H1 (cell line): ENCODE measurements around the gene SLC36A4. TPM values are rescaled to one million over a fixed set of nuclear protein-coding genes. Genes with fewer than 3 reads are reported as not detected.

Experiments
- CTCF ChIA-PET: fragments of 300-600 bp; sonication (Branson Sonifier 250); formaldehyde crosslinking; loops from one replicate; lab custom pipeline; 2021; ENCODE audit not compliant: partially characterized antibody; lab: Charles Lee
- POLR2A ChIA-PET: fragments of 300-600 bp; sonication (Branson Sonifier 250); formaldehyde crosslinking; loops from one replicate; lab custom pipeline; 2021; ENCODE audit warnings: inconsistent platforms; ENCODE audit not compliant: partially characterized antibody; lab: Charles Lee
- DNase-seq, 2 experiments: peaks; one replicate each; pipeline versions ENCODE4 v3.0.0 to v3.0.0-alpha.2; 2010 to 2022; ENCODE audit warnings: low spot score in 2 of 2, low read depth in 1 of 2, mixed read lengths in 1 of 2
- FAIRE-seq: peaks from 2 replicates; lab custom pipeline; 2011; peaks lifted over from hg19 to GRCh38; lab: Jason Lieb, UNC
- H2AFZ ChIP-seq: 2 replicates; pipeline ENCODE4 v1.8.1; 2012; ENCODE audit warnings: low read length, inconsistent platforms
- H2AK5ac ChIP-seq: 2 replicates; pipeline ENCODE4 v1.6.1; 2013; ENCODE audit warnings: low read depth, low read length
- H2BK120ac ChIP-seq: replicated peaks from 2 replicates; pipeline ENCODE3; 2013; ENCODE audit warnings: low read depth, low read length, inconsistent platforms
- H2BK12ac ChIP-seq: 2 replicates; pipeline ENCODE4 v1.6.1; 2013; ENCODE audit warnings: low read depth, low read length
- H2BK15ac ChIP-seq: 2 replicates; pipeline ENCODE4 v1.6.1; 2013; ENCODE audit warnings: low read length
- H2BK20ac ChIP-seq: 2 replicates; pipeline ENCODE4 v1.6.1; 2013; ENCODE audit warnings: low read length
- H2BK5ac ChIP-seq: 2 replicates; pipeline ENCODE4 v1.6.1; 2013; ENCODE audit warnings: low read depth, low read length
- H3K14ac ChIP-seq: 2 replicates; pipeline ENCODE4 v1.6.1; 2013; ENCODE audit warnings: inconsistent platforms; ENCODE audit not compliant: insufficient read length
- H3K18ac ChIP-seq: 2 replicates; pipeline ENCODE4 v1.6.1; 2013; ENCODE audit warnings: low read length; ENCODE audit errors: extremely low read depth
- H3K23ac ChIP-seq: 2 replicates; pipeline ENCODE4 v1.6.1; 2013; ENCODE audit warnings: inconsistent platforms; ENCODE audit not compliant: insufficient read length
- H3K23me2 ChIP-seq: 2 replicates; pipeline ENCODE4 v1.6.1; 2013; ENCODE audit warnings: low read depth, low read length
- H3K27ac ChIP-seq: 2 replicates; pipeline ENCODE4 v1.6.1; 2011; ENCODE audit warnings: low read depth, low read length, inconsistent platforms
- H3K27me3 ChIP-seq, 4 experiments: replicated peaks in 1 of 4; 1 replicate in 1 of 4; 2 replicates in 3 of 4; pipeline versions ENCODE4 v1.6.1 to v1.8.1; 2011 to 2013; ENCODE audit warnings: low read length in 3 of 4, mild to moderate bottlenecking in 3 of 4, inconsistent platforms in 2 of 4, mixed read lengths in 2 of 4, moderate library complexity in 1 of 4; ENCODE audit not compliant: control insufficient read depth in 3 of 4, insufficient read depth in 3 of 4; ENCODE audit errors: extremely low read depth in 1 of 4
- H3K36me3 ChIP-seq, 4 experiments: 2 replicates each; pipeline versions ENCODE4 v1.6.1 to v1.8.1; 2011 to 2013; ENCODE audit warnings: mild to moderate bottlenecking in 4 of 4, low read length in 3 of 4, moderate library complexity in 2 of 4, control low read depth in 1 of 4, inconsistent platforms in 1 of 4; ENCODE audit not compliant: insufficient read depth in 4 of 4, control insufficient read depth in 2 of 4
- H3K4ac ChIP-seq: replicated peaks from 2 replicates; pipeline ENCODE3; 2013; ENCODE audit warnings: low read length, low read depth, mixed read lengths, inconsistent platforms; ENCODE audit not compliant: insufficient read length
- H3K4me1 ChIP-seq, 4 experiments: replicated peaks in 1 of 4; 1 replicate in 1 of 4; 2 replicates in 3 of 4; pipeline versions ENCODE4 v1.6.1 to v1.8.1; 2011 to 2013; ENCODE audit warnings: low read length in 3 of 4, inconsistent platforms in 2 of 4, mixed read lengths in 1 of 4; ENCODE audit not compliant: insufficient read depth in 4 of 4, control insufficient read depth in 3 of 4
- H3K4me2 ChIP-seq, 2 experiments: 2 replicates each; pipeline versions ENCODE4 v1.6.1 to v1.8.1; 2011 to 2013; ENCODE audit warnings: low read depth in 2 of 2, low read length in 2 of 2, control low read depth in 1 of 2, inconsistent platforms in 1 of 2, mild to moderate bottlenecking in 1 of 2; ENCODE audit not compliant: insufficient read depth in 1 of 2
- H3K4me3 ChIP-seq, 4 experiments: fragments of 200-600, 300-600 bp in 1 of 4; sonication (generic), shearing (Covaris generic), sonication (Bioruptor Twin) in 1 of 4; 2 replicates each; pipeline versions ENCODE4 v1.5.1 to v1.8.1; 2011 to 2016; ENCODE audit warnings: low read length in 4 of 4, low read depth in 3 of 4, control low read depth in 2 of 4, inconsistent platforms in 2 of 4, mild to moderate bottlenecking in 2 of 4, mixed read lengths in 1 of 4, moderate library complexity in 1 of 4; ENCODE audit not compliant: insufficient read depth in 2 of 4; ENCODE audit errors: extremely low read depth in 1 of 4
- H3K56ac ChIP-seq: replicated peaks from 2 replicates; pipeline ENCODE3; 2013; ENCODE audit warnings: low read depth, mild to moderate bottlenecking, mixed read lengths, low read length, inconsistent platforms; ENCODE audit not compliant: insufficient read length
- H3K79me1 ChIP-seq: 2 replicates; pipeline ENCODE4 v1.6.1; 2013; ENCODE audit warnings: low read depth, low read length, control low read depth
- H3K79me2 ChIP-seq, 2 experiments: 2 replicates each; pipeline versions ENCODE4 v1.6.1 to v1.8.1; 2012 to 2013; ENCODE audit warnings: low read length in 2 of 2, mild to moderate bottlenecking in 2 of 2, inconsistent platforms in 1 of 2; ENCODE audit not compliant: insufficient read depth in 2 of 2, control insufficient read depth in 1 of 2
- H3K9ac ChIP-seq, 4 experiments: replicated peaks in 1 of 4; 1 replicate in 1 of 4; 2 replicates in 3 of 4; pipeline versions ENCODE4 v1.6.1 to v1.8.1; 2011 to 2013; ENCODE audit warnings: low read depth in 3 of 4, low read length in 3 of 4, control low read depth in 2 of 4, mild to moderate bottlenecking in 2 of 4, moderate library complexity in 2 of 4, inconsistent platforms in 1 of 4; ENCODE audit errors: extremely low read depth in 1 of 4
- H3K9me3 ChIP-seq, 2 experiments: 2 replicates each; pipeline versions ENCODE4 v1.6.1 to v1.8.1; 2012 to 2013; ENCODE audit warnings: mild to moderate bottlenecking in 2 of 2, moderate library complexity in 2 of 2, control low read depth in 1 of 2, inconsistent platforms in 1 of 2, low read depth in 1 of 2, low read length in 1 of 2, mixed read lengths in 1 of 2; ENCODE audit not compliant: insufficient read depth in 2 of 2
- H4K20me1 ChIP-seq, 2 experiments: replicated peaks in 1 of 2; 2 replicates each; pipeline versions ENCODE3 to v1.8.1; 2011 to 2013; ENCODE audit warnings: inconsistent platforms in 2 of 2, low read length in 2 of 2, mild to moderate bottlenecking in 1 of 2; ENCODE audit not compliant: insufficient read depth in 2 of 2, control insufficient read depth in 1 of 2
- H4K5ac ChIP-seq: 2 replicates; pipeline ENCODE4 v1.6.1; 2013; ENCODE audit warnings: low read length, low read depth, mixed read lengths, inconsistent platforms; ENCODE audit not compliant: insufficient read length
- H4K8ac ChIP-seq: 2 replicates; pipeline ENCODE4 v1.8.0; 2013; ENCODE audit warnings: mild to moderate bottlenecking, moderate library complexity, low read length, inconsistent platforms; ENCODE audit not compliant: insufficient read depth; ENCODE audit errors: extremely low read depth
- H4K91ac ChIP-seq: replicated peaks from 2 replicates; pipeline ENCODE3; 2013; ENCODE audit warnings: low read length, mixed read lengths, inconsistent platforms; ENCODE audit not compliant: insufficient read length
- BACH1 ChIP-seq: IDR thresholded peaks from 2 replicates; pipeline ENCODE4 v1.6.1; 2012; ENCODE audit warnings: low read length, improper control_type of control experiment
- BRCA1 ChIP-seq: IDR thresholded peaks from 2 replicates; pipeline ENCODE4 v1.6.1; 2012; ENCODE audit warnings: low read depth, low read length, improper control_type of control experiment
- NRF1 ChIP-seq: IDR thresholded peaks from 2 replicates; pipeline ENCODE4 v1.6.1; 2011; ENCODE audit warnings: mild to moderate bottlenecking, low read depth, low read length, improper control_type of control experiment
- WGBS, 2 experiments: shearing (Covaris generic) in 1 of 2; methylation state at CpG; one replicate each; pipeline versions ENCODE4 v1.1.6 to v1.1.7; 2013 to 2015; ENCODE audit warnings: low lambda C conversion rate in 2 of 2, mixed read lengths in 2 of 2, inconsistent platforms in 1 of 2, low coverage in 1 of 2, missing lambda C conversion rate in 1 of 2; ENCODE audit not compliant: insufficient replicate concordance in 2 of 2, insufficient coverage in 1 of 2, insufficient read length in 1 of 2; ENCODE audit errors: extremely low coverage in 1 of 2, missing lambda C conversion rate in 1 of 2; 5-methylcytosine and 5-hydroxymethylcytosine counted together
- polyA plus RNA-seq, 7 experiments: library from polyadenylated mRNA; depleted of rRNA in 3 of 7; stranded (reverse) in 5 of 7; unstranded in 2 of 7; fragments of >200 nt in 5 of 7; fragments of 200-250 nt in 2 of 7; gene quantifications; 1 replicate in 5 of 7; 2 replicates in 1 of 7; 4 replicates in 1 of 7; pipeline versions ENCODE4 v1.2.1 to v1.2.3, GENCODE V29; 2011 to 2013; ENCODE audit warnings: missing spikeins in 2 of 7, mixed read lengths in 2 of 7
- small RNA-seq: library from polyadenylated mRNA; stranded (forward); fragments of <200 nt; extraction: miRNeasy Mini kit (QIAGEN cat#:217004); gene quantifications from one replicate; pipeline ENCODE3, GENCODE V24; 2013; ENCODE audit not compliant: insufficient read depth
- total RNA-seq: library from RNA; stranded (reverse); fragmentation: NEBNext Ultra II Directional; extraction: Animal tissue kit (Norgen Biotek cat#: 25700); gene quantifications from 2 replicates; pipeline ENCODE4 v1.2.1, GENCODE V29; 2021

The SLC36A4 gene
- total and polyA plus RNA-seq, 2 of the 8 experiments (the other 6 are each of a cell fraction or from before 2014, with no cell fraction given), result 10.2 to 22.7 TPM

DNA sequence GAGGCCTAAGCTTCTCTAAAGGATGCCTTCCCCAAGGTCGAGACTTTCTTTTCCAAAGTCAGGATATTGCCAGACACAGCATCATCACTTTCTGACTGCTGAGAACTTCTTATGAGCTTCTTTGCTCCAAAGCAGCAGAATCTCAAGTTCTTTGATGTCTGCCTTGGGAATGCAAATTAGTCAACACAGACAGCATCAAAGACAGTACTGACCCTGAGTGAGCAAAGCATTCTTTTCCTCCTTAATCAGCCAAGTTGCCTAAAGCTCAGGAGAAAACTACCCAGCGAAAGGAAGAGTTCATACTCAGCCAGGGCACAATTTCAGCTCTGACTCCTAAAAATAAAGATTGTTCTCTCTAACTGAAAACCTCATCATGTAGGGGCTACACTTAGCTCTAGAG lies 98.0 kb downstream of the SLC36A4 start:
- Histone ChIP-seq H3K9me3 (peaks cover 6 to 7% of the 10 kb centered on the region in 2 experiments; a peak in 3 of 4 replicates), H3K4me3 (no peak overlapping the region), H3K18ac (no peak overlapping the region), H2AFZ (no peak overlapping the region), H3K23ac (no peak overlapping the region), H3K4ac (no peak overlapping the region), H2BK120ac (no peak overlapping the region), H2BK15ac (no peak overlapping the region), H3K79me2 (no peaks in the 10 kb centered on the region), H3K4me1 (peaks cover 0 to 3% (median 1%) of the 10 kb centered on the region in 4 experiments; a peak in 3 of 7 replicates), H2AK5ac (no peak overlapping the region), H3K23me2 (no peaks in the 10 kb centered on the region; the same call in 1 of the 2 replicates), H3K9ac (no peak overlapping the region), H3K27ac (no peak overlapping the region), H3K79me1 (no peaks in the 10 kb centered on the region), H4K5ac (no peak overlapping the region), H3K4me2 (no peak overlapping the region), H3K36me3 (no peaks in the 10 kb centered on the region; a peak in 1 of 8 replicates), H2BK20ac (no peak overlapping the region), H3K14ac (no peak overlapping the region), H3K27me3 (no peaks in the 10 kb centered on the region), H2BK12ac (no peak overlapping the region), H4K20me1 (no peaks in the 10 kb centered on the region), H4K91ac (no peak overlapping the region), H4K8ac (no peak overlapping the region), H2BK5ac (no peak overlapping the region), H3K56ac (no peak overlapping the region)
- FAIRE-seq (no peak), DNase-seq (no peak)
- WGBS, 2 experiments, result 98% methylated on average over 2 of the region's 2 CpGs; no CpG with 5 or more reads in 1 of the 2 experiments
- ChIA-PET CTCF (interaction anchor here (0.5 to 3.0 kb wide), 6 partner anchors 10 to 138 kb away, joined by 3 to 22 read pairs (median 6); no protein-coding TSS in a partner anchor), POLR2A (interaction anchor here (1.9 to 2.3 kb wide), 2 partner anchors 15 to 17 kb away, joined by 7 to 10 read pairs; no protein-coding TSS in a partner anchor)
- no peak for TF ChIP-seq BACH1
- TF ChIP-seq BRCA1, result no peak
- no peak for TF ChIP-seq NRF1

Small RNA genes lying within 50 kb of the gene (small RNA-seq; reads per million reads assigned to genes)
- not detected for gene AP003072.1

Other genes starting within 250 kb of the SLC36A4 start
- not detected in 2 replicates for gene MTNR1B, start 228.3 kb downstream of the SLC36A4 start, total RNA-seq
- gene MTNR1B, start 228.3 kb downstream of the SLC36A4 start, polyA plus RNA-seq (2011; rRNA removed), result 0.08 and 0.22 TPM in 2 replicates
- 0.38 and 0.45 TPM in 2 replicates for gene DEUP1, start 132.8 kb upstream of the SLC36A4 start, total RNA-seq
- gene DEUP1, start 132.8 kb upstream of the SLC36A4 start, polyA plus RNA-seq (2011; rRNA removed), result not detected in 2 replicates